Tibial nerve (tissue), 4 donors: ENCODE data around the gene ASB11.

Experiments used
- CTCF ChIP-seq, 5 experiments: fragments of 200-600 bp in 3 of 5; fragments of 450-650 bp in 2 of 5; sonication (generic) in 3 of 5; IDR thresholded peaks; one replicate each; pipeline ENCODE4 v1.5.1; 2016 to 2019; ENCODE audit warnings: antibody characterized with exemption in 5 of 5, mild to moderate bottlenecking in 3 of 5, moderate library complexity in 2 of 5
- EP300 ChIP-seq, 2 donors: sonication (generic); formaldehyde crosslinking; IDR thresholded peaks; one replicate each; pipeline ENCODE4 v1.6.1; 2017; ENCODE audit warnings: antibody characterized with exemption in 2 of 2, mild to moderate bottlenecking in 1 of 2

GRCh38 chrX:15274946-15275345 is 40.5 kb downstream of the ASB11 start:
- TF ChIP-seq CTCF (IDR thresholded peaks at IDR 0.05) (no peak), EP300 (IDR thresholded peaks at IDR 0.05) (no peak)
